Esophagus muscularis mucosa (tissue), 4 donors: Measurements from ENCODE around the gene KCNE4. TPM values are rescaled to one million over a fixed set of nuclear protein-coding genes. Genes with fewer than 3 reads are reported as not detected.
A peak's percentile ranks its signal among the peaks of the same experiment; 100 is the strongest.

Experiments used
- DNase-seq: peaks from one replicate; pipeline ENCODE4 v3.0.0-alpha.2; 2017; ENCODE audit errors: extremely low spot score
- H3K27ac ChIP-seq, 4 donors: fragments of 200-600 bp; sonication (generic); replicated peaks in 1 of 4; 1 replicate in 3 of 4; 2 replicates in 1 of 4; pipeline ENCODE4 v1.5.1; 2016 to 2019; ENCODE audit warnings: mild to moderate bottlenecking in 1 of 4
- H3K27me3 ChIP-seq, 4 donors: fragments of 200-600 bp; sonication (generic); one replicate each; pipeline versions ENCODE4 v1.5.1 to v1.6.0; 2016 to 2019
- H3K36me3 ChIP-seq, 4 donors: fragments of 200-600 bp; sonication (generic); one replicate each; pipeline ENCODE4 v1.5.1; 2016 to 2019
- H3K4me1 ChIP-seq, 4 donors: fragments of 200-600 bp; sonication (generic); one replicate each; pipeline ENCODE4 v1.5.1; 2016 to 2019
- H3K4me3 ChIP-seq, 4 donors: fragments of 200-600 bp; sonication (generic); 1 replicate in 2 of 4; 2 replicates in 2 of 4; pipeline ENCODE4 v1.5.1; 2016 to 2019; ENCODE audit warnings: mild to moderate bottlenecking in 4 of 4, moderate library complexity in 1 of 4
- H3K9me3 ChIP-seq, 4 donors: fragments of 200-600 bp; sonication (generic); 1 replicate in 3 of 4; 2 replicates in 1 of 4; pipeline ENCODE4 v1.5.1; 2016 to 2019
- EP300 ChIP-seq: sonication (generic); formaldehyde crosslinking; IDR thresholded peaks from one replicate; pipeline ENCODE4 v1.6.1; 2017; ENCODE audit warnings: antibody characterized with exemption
- POLR2A ChIP-seq: fragments of 450-650 bp; IDR thresholded peaks from one replicate; pipeline ENCODE4 v1.6.1; 2017; ENCODE audit warnings: antibody characterized with exemption, moderate library complexity, mild to moderate bottlenecking, low read depth
- POLR2AphosphoS5 ChIP-seq, 2 donors: sonication (generic); formaldehyde crosslinking; IDR thresholded peaks; one replicate each; pipeline ENCODE4 v1.6.1; 2017; ENCODE audit warnings: antibody characterized with exemption in 2 of 2
- WGBS: methylation state at CpG from one replicate; pipeline ENCODE4 v1.1.5; 2018; 5-methylcytosine and 5-hydroxymethylcytosine counted together
- intact Hi-C: fragments of 100-400 bp; cut with DNase I; formaldehyde crosslinking; loops from one replicate; pipeline ENCODE4 v1.15.1; 2023
- total RNA-seq, 4 donors: library from RNA; depleted of rRNA; stranded (reverse); fragments of >200 nt; gene quantifications; one replicate each; pipeline versions ENCODE4 v1.1.0 to v1.2.1, GENCODE V29; 2016
- TF ChIP-seq, protein P1 (sequence below), 3 experiments: fragments of 200-600 bp in 2 of 3; fragments of 450-650 bp in 1 of 3; sonication (generic) in 2 of 3; IDR thresholded peaks; one replicate each; pipeline ENCODE4 v1.5.1; 2017 to 2019; ENCODE audit warnings: antibody characterized with exemption in 3 of 3, mild to moderate bottlenecking in 2 of 3, moderate library complexity in 1 of 3

KCNE4 gene
- total RNA-seq, 4 donors from 2014 or later = 11.6 to 38.1 (median 17.7) TPM

DNA sequence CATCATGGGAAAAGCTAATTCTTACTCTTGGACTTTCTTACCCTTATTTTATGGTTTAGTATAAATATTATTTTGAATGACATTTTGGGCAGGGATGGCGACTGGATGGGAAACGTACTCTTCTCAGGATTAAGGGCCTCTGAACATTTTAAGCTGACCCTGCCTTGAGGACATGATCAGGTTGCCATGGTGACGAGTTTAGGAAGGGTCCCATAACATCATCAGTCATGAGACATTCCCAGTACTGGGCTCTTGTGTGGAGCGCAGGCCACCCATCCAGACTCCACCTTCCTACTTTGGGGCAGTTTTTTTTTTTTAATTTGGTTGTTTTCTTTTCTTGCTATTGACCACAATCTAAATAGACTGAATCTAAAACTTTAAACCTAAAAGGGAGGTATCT, 40.7 kb downstream of the KCNE4 start:
- peaks cover 7 to 24% (median 18%) of the 10 kb centered on the region in 4 donors for H3K4me1 ChIP-seq
- H3K36me3 ChIP-seq = no peaks in the 10 kb centered on the region
- peak overlapping the region in 2 of 4 donors; percentile 19 to 25 for H3K27ac ChIP-seq
- peaks cover 0 to 3% (median 0%) of the 10 kb centered on the region in 4 donors for H3K27me3 ChIP-seq
- 81% methylated on average over 4 of the region's 4 CpGs for WGBS
- H3K9me3 ChIP-seq = no peaks in the 10 kb centered on the region
- intact Hi-C loops = no loop called here
- DNase-seq = no peak
- no peak overlapping the region for H3K4me3 ChIP-seq
- TF ChIP-seq POLR2A (no peak), EP300 (no peak), POLR2AphosphoS5 (IDR thresholded peaks at IDR 0.05) (no peak)
- TF ChIP-seq, protein P1, sequence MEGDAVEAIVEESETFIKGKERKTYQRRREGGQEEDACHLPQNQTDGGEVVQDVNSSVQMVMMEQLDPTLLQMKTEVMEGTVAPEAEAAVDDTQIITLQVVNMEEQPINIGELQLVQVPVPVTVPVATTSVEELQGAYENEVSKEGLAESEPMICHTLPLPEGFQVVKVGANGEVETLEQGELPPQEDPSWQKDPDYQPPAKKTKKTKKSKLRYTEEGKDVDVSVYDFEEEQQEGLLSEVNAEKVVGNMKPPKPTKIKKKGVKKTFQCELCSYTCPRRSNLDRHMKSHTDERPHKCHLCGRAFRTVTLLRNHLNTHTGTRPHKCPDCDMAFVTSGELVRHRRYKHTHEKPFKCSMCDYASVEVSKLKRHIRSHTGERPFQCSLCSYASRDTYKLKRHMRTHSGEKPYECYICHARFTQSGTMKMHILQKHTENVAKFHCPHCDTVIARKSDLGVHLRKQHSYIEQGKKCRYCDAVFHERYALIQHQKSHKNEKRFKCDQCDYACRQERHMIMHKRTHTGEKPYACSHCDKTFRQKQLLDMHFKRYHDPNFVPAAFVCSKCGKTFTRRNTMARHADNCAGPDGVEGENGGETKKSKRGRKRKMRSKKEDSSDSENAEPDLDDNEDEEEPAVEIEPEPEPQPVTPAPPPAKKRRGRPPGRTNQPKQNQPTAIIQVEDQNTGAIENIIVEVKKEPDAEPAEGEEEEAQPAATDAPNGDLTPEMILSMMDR (IDR thresholded peaks at IDR 0.05) = no peak

DNA sequence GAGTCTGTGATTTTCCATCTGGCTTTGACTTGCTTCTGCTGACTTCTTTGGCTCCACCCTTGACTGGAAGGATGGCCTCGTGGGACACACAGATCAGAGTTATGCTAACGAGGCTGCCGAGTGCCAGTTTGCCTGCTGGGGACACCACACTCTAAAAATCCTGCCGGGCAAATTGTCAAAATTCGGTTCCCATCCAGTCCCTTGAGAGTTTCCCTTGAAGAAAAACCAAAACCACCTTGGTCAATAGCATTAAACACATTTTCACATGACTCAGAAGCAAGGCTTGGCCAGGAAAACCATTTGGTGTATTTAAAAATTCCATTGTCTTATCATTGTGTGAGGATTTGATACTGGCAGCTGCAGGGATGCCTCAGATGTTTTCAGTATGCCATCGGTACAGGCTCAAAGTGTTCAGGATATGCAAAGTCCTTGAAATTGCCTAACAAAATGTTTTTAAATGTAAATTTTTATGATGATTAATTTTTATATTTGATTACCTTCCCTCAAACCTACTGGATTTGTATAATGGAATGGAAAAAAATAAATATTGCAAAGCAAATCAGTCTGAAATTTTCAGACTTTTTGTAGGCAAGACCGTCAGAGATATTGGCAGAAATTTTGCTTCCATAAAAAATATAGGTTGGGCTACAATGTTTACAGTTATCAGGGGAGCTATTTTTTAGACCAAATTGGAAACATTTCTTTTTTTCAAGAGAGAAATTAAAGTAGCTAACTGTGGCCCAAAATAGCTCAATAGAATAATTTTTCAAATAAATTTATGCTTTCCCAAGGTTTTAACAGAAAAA, 41.6 kb downstream of the KCNE4 start:
- DNase-seq = no peak
- H3K4me1 ChIP-seq = peaks cover 7 to 24% (median 18%) of the 10 kb centered on the region in 4 donors
- intact Hi-C loops = no loop called here
- TF ChIP-seq, protein P1 (IDR thresholded peaks at IDR 0.05) = no peak
- TF ChIP-seq EP300 (no peak), POLR2A (no peak), POLR2AphosphoS5 (IDR thresholded peaks at IDR 0.05) (peak in 1 of 2 donors; percentile 14)
- H3K9me3 ChIP-seq = no peaks in the 10 kb centered on the region
- no peak overlapping the region for H3K4me3 ChIP-seq
- peaks cover 0 to 3% (median 0%) of the 10 kb centered on the region in 4 donors for H3K27me3 ChIP-seq
- 52% methylated on average over 7 of the region's 7 CpGs for WGBS
- H3K36me3 ChIP-seq = no peaks in the 10 kb centered on the region
- H3K27ac ChIP-seq = peak overlapping the region in 2 of 4 donors; percentile 19 to 25

DNA sequence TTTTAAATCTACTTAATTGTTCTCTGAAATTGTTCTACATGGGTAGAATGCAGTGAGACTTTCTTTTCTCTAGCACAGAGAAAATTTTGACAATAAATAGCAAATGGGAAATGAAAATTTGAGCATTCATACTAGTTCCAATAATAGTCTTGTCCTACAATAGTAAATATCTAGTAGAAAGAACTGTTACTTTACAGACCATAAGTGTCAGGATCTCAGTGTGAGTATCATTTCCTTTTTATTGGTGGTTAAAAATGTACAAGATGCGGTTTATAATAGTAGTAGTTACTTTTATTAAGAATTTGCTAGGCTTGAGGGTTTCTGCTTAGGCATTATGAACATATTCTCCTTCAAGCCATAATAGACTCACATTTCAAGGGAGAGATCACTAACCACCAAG, 43.2 kb downstream of the KCNE4 start:
- intact Hi-C loops = loop anchor here (5.0 kb wide), 1 partner anchor 98 kb away; no protein-coding TSS in a partner anchor
- H3K4me3 ChIP-seq = no peak overlapping the region
- peaks cover 7 to 37% (median 29%) of the 10 kb centered on the region in 4 donors for H3K4me1 ChIP-seq
- no peak overlapping the region for H3K27ac ChIP-seq
- no peak for DNase-seq
- no peaks in the 10 kb centered on the region for H3K9me3 ChIP-seq
- WGBS = 93% methylated on average over 1 of the region's 1 CpG
- H3K36me3 ChIP-seq = no peaks in the 10 kb centered on the region
- TF ChIP-seq POLR2A (no peak), POLR2AphosphoS5 (IDR thresholded peaks at IDR 0.05) (no peak), EP300 (no peak)
- TF ChIP-seq, protein P1 (IDR thresholded peaks at IDR 0.05) = no peak
- no peaks in the 10 kb centered on the region for H3K27me3 ChIP-seq

GRCh38 chr2:223096235-223096970, 44.4 kb downstream of the KCNE4 start:
- whole genome bisulfite sequencing = 30% methylated on average over 4 of the region's 5 CpGs
- TF ChIP-seq EP300 = no peak
- no peak for TF ChIP-seq POLR2AphosphoS5 (IDR thresholded peaks at IDR 0.05)
- TF ChIP-seq, protein P1 (IDR thresholded peaks at IDR 0.05) = no peak
- TF ChIP-seq POLR2A = no peak
- intact Hi-C loops = loop anchor here (5.0 kb wide), 1 partner anchor 99 kb away; no protein-coding TSS in a partner anchor
- no peaks in the 10 kb centered on the region for H3K27me3 ChIP-seq
- H3K9me3 ChIP-seq = no peaks in the 10 kb centered on the region
- H3K4me3 ChIP-seq = no peak overlapping the region
- H3K36me3 ChIP-seq = no peaks in the 10 kb centered on the region
- DNase-seq = no peak
- H3K27ac ChIP-seq = peak overlapping the region; percentile 29 to 66 (median 32)
- peaks cover 10 to 49% (median 41%) of the 10 kb centered on the region in 4 donors for H3K4me1 ChIP-seq
